Loucy (cell line): ENCODE data around the gene NRXN3.
"Not testable (repeated sequence)": the region's sequence is repeated elsewhere in the genome, so short reads cannot be mapped to it uniquely, and the experiment has no call there.

Experiments
- H2AFZ ChIP-seq: fragments of 200-600 bp; sonication (generic); 2 replicates; pipeline ENCODE4 v1.6.0; 2016; ENCODE audit warnings: antibody characterized with exemption, mild to moderate bottlenecking, low read length, moderate library complexity
- H3F3A ChIP-seq: fragments of 200-600 bp; 2 replicates; pipeline ENCODE4 v1.6.0; 2016; ENCODE audit warnings: antibody characterized with exemption, low read depth, mild to moderate bottlenecking
- H3K27me3 ChIP-seq: fragments of 200-600 bp; sonication (generic); 2 replicates; pipeline ENCODE4 v1.6.1; 2014; ENCODE audit warnings: low read length, mild to moderate bottlenecking; ENCODE audit not compliant: insufficient read depth, poor library complexity, severe bottlenecking
- H3K36me3 ChIP-seq: fragments of 200-600 bp; sonication (generic); 2 replicates; pipeline ENCODE4 v1.6.1; 2016; ENCODE audit warnings: low read length; ENCODE audit not compliant: insufficient read depth
- H3K4me1 ChIP-seq: fragments of 200-600 bp; sonication (generic); 2 replicates; pipeline ENCODE4 v1.5.1; 2014; ENCODE audit warnings: low read length, mild to moderate bottlenecking; ENCODE audit not compliant: insufficient read depth, poor library complexity, severe bottlenecking
- H3K4me2 ChIP-seq: fragments of 200-600 bp; sonication (generic); 2 replicates; pipeline ENCODE4 v1.6.0; 2014; ENCODE audit warnings: antibody characterized with exemption, low read length, low read depth, mild to moderate bottlenecking; ENCODE audit not compliant: poor library complexity, severe bottlenecking
- H3K4me3 ChIP-seq: fragments of 200-600 bp; sonication (generic); 2 replicates; pipeline ENCODE4 v1.5.1; 2014; ENCODE audit warnings: low read length, mild to moderate bottlenecking, mixed read lengths; ENCODE audit not compliant: poor library complexity, severe bottlenecking
- H3K79me2 ChIP-seq: fragments of 200-600 bp; sonication (generic); 2 replicates; pipeline ENCODE4 v1.6.1; 2014; ENCODE audit warnings: low read length; ENCODE audit not compliant: insufficient read depth
- H3K9ac ChIP-seq: fragments of 200-600 bp; sonication (generic); 2 replicates; pipeline ENCODE4 v1.6.0; 2014; ENCODE audit warnings: mild to moderate bottlenecking, low read depth, low read length, moderate library complexity; ENCODE audit not compliant: poor library complexity, severe bottlenecking
- H3K9me2 ChIP-seq: fragments of 200-600 bp; sonication (generic); replicated peaks from 2 replicates; pipeline ENCODE4 v1.6.1; 2016; ENCODE audit warnings: low read depth, low read length, mixed read lengths
- H3K9me3 ChIP-seq: fragments of 200-600 bp; sonication (generic); 2 replicates; pipeline ENCODE4 v1.6.1; 2014; ENCODE audit warnings: mild to moderate bottlenecking, antibody characterized with exemption, low read length, low read depth; ENCODE audit not compliant: insufficient read depth
- H4K20me1 ChIP-seq: fragments of 200-600 bp; sonication (generic); 2 replicates; pipeline ENCODE4 v1.6.0; 2014; ENCODE audit warnings: antibody characterized with exemption, low read length, mild to moderate bottlenecking; ENCODE audit not compliant: insufficient read depth, poor library complexity, severe bottlenecking
- EZH2phosphoT487 ChIP-seq: fragments of 200-600 bp; IDR thresholded peaks from 2 replicates; pipeline ENCODE4 v1.6.1; 2018; ENCODE audit warnings: antibody characterized with exemption, mild to moderate bottlenecking, moderate library complexity, borderline replicate concordance
- TF ChIP-seq, protein P1 (sequence below): fragments of 200-600 bp; sonication (generic); conservative IDR thresholded peaks from 2 replicates; pipeline ENCODE4 v1.5.1; 2014; ENCODE audit warnings: mild to moderate bottlenecking, antibody characterized with exemption, low read length

Gene NRXN3

GRCh38 chr14:78535041-78535440, 364.9 kb downstream of the NRXN3 start:
- no peak overlapping the region for H3K9ac ChIP-seq
- H3K4me2 ChIP-seq, result no peak overlapping the region
- no peaks in the 10 kb centered on the region for H3K36me3 ChIP-seq
- H2AFZ ChIP-seq, result no peak overlapping the region
- no peaks in the 10 kb centered on the region for H3K9me3 ChIP-seq
- H3K27me3 ChIP-seq, result no peaks in the 10 kb centered on the region
- no peak overlapping the region for H3K4me3 ChIP-seq
- H3K9me2 ChIP-seq, result no peaks in the 10 kb centered on the region
- no peak for TF ChIP-seq EZH2phosphoT487
- TF ChIP-seq, protein P1, sequence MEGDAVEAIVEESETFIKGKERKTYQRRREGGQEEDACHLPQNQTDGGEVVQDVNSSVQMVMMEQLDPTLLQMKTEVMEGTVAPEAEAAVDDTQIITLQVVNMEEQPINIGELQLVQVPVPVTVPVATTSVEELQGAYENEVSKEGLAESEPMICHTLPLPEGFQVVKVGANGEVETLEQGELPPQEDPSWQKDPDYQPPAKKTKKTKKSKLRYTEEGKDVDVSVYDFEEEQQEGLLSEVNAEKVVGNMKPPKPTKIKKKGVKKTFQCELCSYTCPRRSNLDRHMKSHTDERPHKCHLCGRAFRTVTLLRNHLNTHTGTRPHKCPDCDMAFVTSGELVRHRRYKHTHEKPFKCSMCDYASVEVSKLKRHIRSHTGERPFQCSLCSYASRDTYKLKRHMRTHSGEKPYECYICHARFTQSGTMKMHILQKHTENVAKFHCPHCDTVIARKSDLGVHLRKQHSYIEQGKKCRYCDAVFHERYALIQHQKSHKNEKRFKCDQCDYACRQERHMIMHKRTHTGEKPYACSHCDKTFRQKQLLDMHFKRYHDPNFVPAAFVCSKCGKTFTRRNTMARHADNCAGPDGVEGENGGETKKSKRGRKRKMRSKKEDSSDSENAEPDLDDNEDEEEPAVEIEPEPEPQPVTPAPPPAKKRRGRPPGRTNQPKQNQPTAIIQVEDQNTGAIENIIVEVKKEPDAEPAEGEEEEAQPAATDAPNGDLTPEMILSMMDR, result no peak
- no peaks in the 10 kb centered on the region for H3K79me2 ChIP-seq
- H3F3A ChIP-seq, result no peaks in the 10 kb centered on the region
- no peaks in the 10 kb centered on the region for H3K4me1 ChIP-seq
- H4K20me1 ChIP-seq, result no peaks in the 10 kb centered on the region

DNA sequence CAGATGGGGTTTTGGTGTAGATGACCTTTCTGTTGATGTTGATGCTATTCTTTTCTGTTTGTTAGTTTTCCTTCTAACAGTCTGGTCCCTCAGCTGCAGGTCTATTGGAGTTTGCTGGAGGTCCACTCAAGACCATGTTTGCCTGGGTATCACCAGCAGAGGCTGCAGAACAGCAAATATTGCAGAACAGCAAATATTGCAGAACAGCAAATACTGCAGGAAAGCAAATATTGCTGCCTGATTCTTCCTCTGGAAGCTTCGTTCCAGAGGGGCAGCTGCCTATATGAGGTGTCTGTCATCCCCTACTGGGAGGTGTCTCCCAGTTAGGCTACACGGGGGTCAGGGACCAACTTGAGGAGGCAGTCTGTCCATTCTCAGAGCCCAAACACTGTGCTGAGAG, 371.6 kb downstream of the NRXN3 start:
- H3K4me3 ChIP-seq, H3K9me2 ChIP-seq, H3K4me1 ChIP-seq, H3K36me3 ChIP-seq, H3K79me2 ChIP-seq, H3K27me3 ChIP-seq, H3K4me2 ChIP-seq, H2AFZ ChIP-seq, H4K20me1 ChIP-seq, H3K9me3 ChIP-seq, H3F3A ChIP-seq, H3K9ac ChIP-seq: not testable (repeated sequence)

- Histone ChIP-seq H3K4me2 (no peak overlapping the region), H3K79me2 (no peaks in the 10 kb centered on the region), H3K9me3 (no peaks in the 10 kb centered on the region), H3K4me1 (no peaks in the 10 kb centered on the region), H3K9ac (no peak overlapping the region), H3K4me3 (no peak overlapping the region), H3K9me2 (no peaks in the 10 kb centered on the region), H4K20me1 (no peaks in the 10 kb centered on the region), H3F3A (no peaks in the 10 kb centered on the region), H2AFZ (no peak overlapping the region), H3K27me3 (no peaks in the 10 kb centered on the region), H3K36me3 (no peaks in the 10 kb centered on the region)
- TF ChIP-seq, protein P1, result no peak
- TF ChIP-seq EZH2phosphoT487, result no peak
These were observed 373.3 kb downstream of the NRXN3 start for GRCh38 chr14:78543433-78543832.

DNA sequence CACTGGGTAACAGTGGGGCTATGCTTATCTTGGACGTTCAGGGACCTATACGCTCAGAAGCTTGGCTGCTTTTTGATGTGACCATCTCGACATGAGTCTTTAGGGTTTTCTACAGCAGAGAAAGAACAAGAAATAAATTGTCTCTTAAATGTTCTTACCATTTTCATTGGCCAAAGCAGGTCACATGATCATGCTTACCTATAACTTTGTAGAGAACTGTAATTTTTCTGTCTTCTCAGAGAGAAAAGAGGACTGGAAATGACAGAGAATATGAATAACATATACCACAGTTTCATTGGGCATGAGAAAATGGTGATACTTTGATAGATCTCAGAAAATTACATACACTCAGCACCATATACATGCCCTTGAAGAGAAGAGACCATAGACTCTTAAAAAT, 390.9 kb downstream of the NRXN3 start:
- Histone ChIP-seq H2AFZ (no peak overlapping the region), H3K9me3 (no peaks in the 10 kb centered on the region), H3K9ac (no peak overlapping the region), H3K4me2 (no peak overlapping the region), H3F3A (no peaks in the 10 kb centered on the region), H3K79me2 (no peaks in the 10 kb centered on the region), H3K4me3 (no peak overlapping the region), H3K36me3 (no peaks in the 10 kb centered on the region), H4K20me1 (no peaks in the 10 kb centered on the region), H3K27me3 (no peaks in the 10 kb centered on the region), H3K9me2 (no peaks in the 10 kb centered on the region), H3K4me1 (no peaks in the 10 kb centered on the region)
- TF ChIP-seq, protein P1, result no peak
- TF ChIP-seq EZH2phosphoT487, result no peak
